ENCODE measurements around the gene BRD8. TPM values are rescaled to one million over a fixed set of nuclear protein-coding genes. Genes with fewer than 3 reads are reported as not detected.

The BRD8 gene
- total RNA-seq, 1 experiment from 2014 or later: 92.1 TPM

DNA sequence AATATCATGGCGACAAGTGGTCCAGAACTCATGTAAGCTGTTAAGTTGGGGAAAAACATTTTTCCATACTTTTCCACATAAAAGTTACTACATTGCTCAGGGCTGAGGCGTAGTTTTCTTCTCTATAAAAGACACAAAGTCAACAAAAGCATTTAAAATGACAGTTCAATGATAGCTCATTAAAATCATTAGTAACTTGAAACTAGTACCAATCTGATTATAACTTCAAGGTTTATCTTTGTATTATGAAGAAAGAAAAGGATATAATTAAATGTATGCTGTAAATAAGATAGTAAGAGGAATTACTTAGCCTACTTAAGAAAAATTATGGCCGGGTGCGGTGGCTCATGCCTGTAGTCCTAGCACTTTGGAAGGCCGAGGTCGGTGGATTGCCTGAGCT, 49.1 kb downstream of the BRD8 start:
- no peaks in the 10 kb centered on the region for H3K27me3 ChIP-seq (ENCODE audit: control insufficient read depth, insufficient read depth, low read length)
- ChIA-PET POLR2A (interaction anchor here (0.6 kb wide), 1 partner anchor 81 kb away, joined by 4 read pairs; no protein-coding TSS in a partner anchor), CTCF (interaction anchor here (0.5 to 0.6 kb wide), 2 partner anchors 93 to 351 kb away, joined by 5 to 6 read pairs; no protein-coding TSS in a partner anchor)
- intact Hi-C loops (cut with micrococcal nuclease; ENCODE audit: unreplicated experiment): no loop called here
- peaks cover 4% of the 10 kb centered on the region; the same call in 1 of the 2 replicates for H3K4me1 ChIP-seq (ENCODE audit: control insufficient read depth, insufficient read depth, low read length)
- TF ChIP-seq REST (IDR thresholded peaks at IDR 0.05; ENCODE audit: insufficient read depth in 1 of 2, low read depth in 2 of 2, low read length in 1 of 2) (no peak), SIN3A (IDR thresholded peaks at IDR 0.05; ENCODE audit: borderline replicate concordance, insufficient read depth, low read depth, low read length) (no peak), POLR2AphosphoS5 (IDR thresholded peaks at IDR 0.05; ENCODE audit: low read depth, low read length) (no peak), TCF7L2 (IDR thresholded peaks at IDR 0.05; ENCODE audit: low read depth, low read length) (no peak)
- TF ChIP-seq, protein P1, sequence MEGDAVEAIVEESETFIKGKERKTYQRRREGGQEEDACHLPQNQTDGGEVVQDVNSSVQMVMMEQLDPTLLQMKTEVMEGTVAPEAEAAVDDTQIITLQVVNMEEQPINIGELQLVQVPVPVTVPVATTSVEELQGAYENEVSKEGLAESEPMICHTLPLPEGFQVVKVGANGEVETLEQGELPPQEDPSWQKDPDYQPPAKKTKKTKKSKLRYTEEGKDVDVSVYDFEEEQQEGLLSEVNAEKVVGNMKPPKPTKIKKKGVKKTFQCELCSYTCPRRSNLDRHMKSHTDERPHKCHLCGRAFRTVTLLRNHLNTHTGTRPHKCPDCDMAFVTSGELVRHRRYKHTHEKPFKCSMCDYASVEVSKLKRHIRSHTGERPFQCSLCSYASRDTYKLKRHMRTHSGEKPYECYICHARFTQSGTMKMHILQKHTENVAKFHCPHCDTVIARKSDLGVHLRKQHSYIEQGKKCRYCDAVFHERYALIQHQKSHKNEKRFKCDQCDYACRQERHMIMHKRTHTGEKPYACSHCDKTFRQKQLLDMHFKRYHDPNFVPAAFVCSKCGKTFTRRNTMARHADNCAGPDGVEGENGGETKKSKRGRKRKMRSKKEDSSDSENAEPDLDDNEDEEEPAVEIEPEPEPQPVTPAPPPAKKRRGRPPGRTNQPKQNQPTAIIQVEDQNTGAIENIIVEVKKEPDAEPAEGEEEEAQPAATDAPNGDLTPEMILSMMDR (IDR thresholded peaks at IDR 0.05): no peak
- in situ Hi-C loops (cut with HindIII; ENCODE audit: low pct_unique_long_range_greater_than_20kb, low sequenced_read_pairs): no loop called here
- H3K27ac ChIP-seq (ENCODE audit: low read length): no peak overlapping the region
- H3K9me3 ChIP-seq (ENCODE audit: control insufficient read depth, insufficient read depth, low read depth, low read length): no peaks in the 10 kb centered on the region
- no peaks in the 10 kb centered on the region for H3K36me3 ChIP-seq (ENCODE audit: control insufficient read depth, insufficient read depth, low read length)
- no TSS peak for BruUV-seq (replicated peaks)
- H3K4me3 ChIP-seq (ENCODE audit: low read depth in 2 of 2, low read length in 2 of 2): no peak overlapping the region
- DNase-seq (ENCODE audit: low read depth, low spot score): no peak
- no peak for ATAC-seq

GRCh38 chr5:138128334-138128733, 50.1 kb downstream of the BRD8 start:
- in situ Hi-C loops (cut with HindIII; ENCODE audit: low pct_unique_long_range_greater_than_20kb, low sequenced_read_pairs) (no loop called here), intact Hi-C loops (cut with micrococcal nuclease; ENCODE audit: unreplicated experiment) (no loop called here)
- Histone ChIP-seq H3K36me3 (ENCODE audit: control insufficient read depth, insufficient read depth, low read length) (no peaks in the 10 kb centered on the region), H3K27ac (ENCODE audit: low read length) (no peak overlapping the region), H3K9me3 (ENCODE audit: control insufficient read depth, insufficient read depth, low read depth, low read length) (no peaks in the 10 kb centered on the region), H3K4me3 (ENCODE audit: low read depth in 2 of 2, low read length in 2 of 2) (no peak overlapping the region), H3K4me1 (ENCODE audit: control insufficient read depth, insufficient read depth, low read length) (peaks cover 4% of the 10 kb centered on the region; the same call in 1 of the 2 replicates), H3K27me3 (ENCODE audit: control insufficient read depth, insufficient read depth, low read length) (no peaks in the 10 kb centered on the region)
- ATAC-seq (no peak; the same call in 1 of the 2 replicates), DNase-seq (ENCODE audit: low read depth, low spot score) (no peak)
- ChIA-PET POLR2A (no interaction called here), CTCF (no interaction called here)
- TF ChIP-seq POLR2AphosphoS5 (IDR thresholded peaks at IDR 0.05; ENCODE audit: low read depth, low read length): no peak
- TF ChIP-seq, protein P1 (IDR thresholded peaks at IDR 0.05): no peak
- no peak for TF ChIP-seq SIN3A (IDR thresholded peaks at IDR 0.05; ENCODE audit: borderline replicate concordance, insufficient read depth, low read depth, low read length)
- TF ChIP-seq TCF7L2 (IDR thresholded peaks at IDR 0.05; ENCODE audit: low read depth, low read length): no peak
- TF ChIP-seq REST (IDR thresholded peaks at IDR 0.05; ENCODE audit: insufficient read depth in 1 of 2, low read depth in 2 of 2, low read length in 1 of 2): no peak
- no TSS peak for BruUV-seq (replicated peaks)

Data from Panc1 (cell line).